GM19438 (cell line): ENCODE data around the gene SLC10A7.

ENCODE experiments used
- ATAC-seq: cut with Tn5 transposase; IDR thresholded peaks from one replicate; pipeline ENCODE4 v1.9.1; 2021; ENCODE audit warnings: low read depth; ENCODE audit not compliant: unreplicated experiment

The SLC10A7 gene

GRCh38 chr4:146235654-146236177, 286.0 kb downstream of the SLC10A7 start:
- ATAC-seq, result no peak

DNA sequence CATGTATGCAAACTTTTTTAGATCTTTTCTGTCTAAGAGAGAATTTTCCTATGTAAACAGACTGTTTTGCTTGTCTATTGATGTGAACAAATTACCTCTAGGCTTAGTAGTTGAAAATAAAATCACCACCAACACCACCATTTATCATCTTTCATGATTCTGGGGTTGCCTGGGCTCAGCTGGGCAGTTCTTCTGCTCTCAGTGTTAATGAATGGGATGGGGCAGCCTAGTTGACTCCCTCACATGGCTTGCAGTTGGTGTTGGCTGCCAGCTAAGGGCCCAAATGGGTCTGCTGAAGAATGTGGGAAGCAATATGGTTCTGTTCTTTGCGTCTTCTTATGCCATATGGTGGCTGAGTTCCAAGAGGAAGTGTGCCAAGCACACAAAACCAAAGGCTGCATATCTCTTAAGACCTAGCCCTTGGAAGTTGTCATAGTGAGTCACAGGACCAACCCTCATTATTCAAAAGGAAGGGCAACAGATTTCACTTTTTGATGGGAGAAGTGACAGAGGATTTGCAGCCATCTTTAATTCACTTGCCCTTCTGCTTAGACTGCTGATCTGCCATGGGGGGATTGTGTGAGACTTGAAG, 289.5 kb downstream of the SLC10A7 start:
- ATAC-seq, result no peak

DNA sequence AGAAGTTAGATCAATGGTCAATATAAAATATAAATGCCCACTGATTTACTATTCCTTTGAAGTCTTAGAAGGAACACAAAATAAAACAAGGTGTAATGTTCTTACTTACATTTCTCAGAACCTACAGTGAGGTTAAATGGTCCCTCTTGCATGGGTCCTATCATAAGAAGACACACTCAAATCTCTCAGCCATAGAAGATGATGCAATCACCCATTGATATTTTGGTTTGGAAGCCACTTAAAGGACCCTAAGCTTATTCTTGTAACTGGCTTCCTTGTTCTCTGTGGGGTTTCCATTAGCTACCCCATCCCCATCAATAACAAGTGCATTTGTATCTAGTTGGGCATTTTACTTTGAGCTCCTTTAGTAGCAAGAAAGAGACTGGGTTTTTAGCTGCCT, 292.3 kb downstream of the SLC10A7 start:
- ATAC-seq, result no peak

GRCh38 chr4:146224326-146224966, 297.3 kb downstream of the SLC10A7 start:
- ATAC-seq, result no peak

- ATAC-seq, result no peak
Observed at GRCh38 chr4:146222313-146222712, 299.4 kb downstream of the SLC10A7 start.

GRCh38 chr4:146214238-146214637, 307.5 kb downstream of the SLC10A7 start, which contains the start of gene REELD1:
Gene REELD1, plus strand, starts transcription at chr4:146214538. Its CDS starts 2,415 bp downstream, at chr4:146216953.
- ATAC-seq, result no peak

DNA sequence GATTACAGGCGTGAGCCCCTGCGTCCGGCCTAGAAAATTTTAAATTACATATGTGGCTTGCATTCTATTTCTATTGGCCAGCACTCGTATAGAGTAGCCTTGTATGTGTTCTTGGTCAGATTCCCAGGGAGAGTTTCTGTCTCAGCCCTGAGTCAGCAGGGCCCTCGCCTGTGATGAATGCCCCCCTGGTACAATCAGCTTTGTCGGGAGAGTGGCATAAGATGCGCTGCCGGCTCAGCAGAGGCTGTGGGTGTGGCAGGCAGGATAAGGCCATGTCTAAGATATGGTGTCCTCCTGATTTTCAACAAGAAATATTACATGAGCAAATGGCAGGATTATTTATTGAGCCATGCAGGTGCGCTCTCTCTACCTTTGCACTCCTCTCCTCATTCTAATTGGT, 309.0 kb downstream of the SLC10A7 start:
- ATAC-seq, result no peak

DNA sequence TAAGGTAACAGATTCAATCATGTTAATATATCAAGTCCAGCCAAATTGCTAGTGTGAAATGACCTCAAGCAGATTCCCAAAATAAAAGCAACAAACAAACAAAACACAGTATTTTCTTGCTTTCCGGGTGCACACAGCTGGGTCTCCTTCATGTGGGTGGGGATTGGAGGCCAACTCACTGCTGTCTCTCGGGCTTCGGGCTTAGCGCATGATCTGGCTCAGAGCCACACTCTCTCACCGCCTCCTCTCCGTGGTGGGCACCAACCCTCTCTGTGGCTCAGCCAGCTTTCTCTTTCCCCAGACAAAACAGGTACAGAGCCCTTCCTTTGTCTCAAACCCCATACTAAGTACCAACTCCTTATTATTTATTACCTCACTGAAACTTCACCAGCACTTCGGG, 310.3 kb downstream of the SLC10A7 start:
- ATAC-seq, result no peak

- no peak for ATAC-seq
Observed at GRCh38 chr4:146210890-146211289, 310.9 kb downstream of the SLC10A7 start.

DNA sequence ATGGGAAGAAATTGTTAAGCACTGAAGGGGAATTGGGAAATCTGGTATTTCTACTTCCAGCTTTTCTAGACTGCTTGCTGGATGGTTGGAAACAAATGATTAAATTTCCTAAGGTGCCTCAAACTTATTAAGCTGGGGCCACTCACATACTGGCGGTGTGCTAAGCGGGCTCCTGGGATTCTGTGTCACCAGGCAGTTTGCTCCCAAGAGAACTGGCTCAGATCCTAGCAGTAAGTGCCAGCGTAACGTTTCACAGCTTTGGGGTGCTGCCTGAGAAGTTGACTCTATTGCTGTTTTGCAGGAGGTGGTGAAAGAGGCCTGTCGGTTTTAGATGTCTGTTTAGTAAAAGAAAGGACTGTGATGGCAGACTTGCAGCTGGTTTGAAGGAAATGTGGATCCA, 314.3 kb downstream of the SLC10A7 start:
- no peak for ATAC-seq
